GM06990 (cell line): ENCODE data around the gene SLC2A13.
"Not testable (repeated sequence)": the region's sequence is repeated elsewhere in the genome, so short reads cannot be mapped to it uniquely, and the experiment has no call there.

ENCODE experiments used
- DNase-seq: peaks from one replicate; pipeline ENCODE4 v3.0.0-alpha.2; 2011; ENCODE audit not compliant: insufficient read length; ENCODE audit errors: extremely low read depth
- H3K27me3 ChIP-seq: replicated peaks from 2 replicates; pipeline ENCODE4 v1.6.0; 2011; ENCODE audit warnings: low read length; ENCODE audit not compliant: control insufficient read depth, insufficient read depth
- H3K36me3 ChIP-seq: 2 replicates; pipeline ENCODE4 v1.5.1; 2011; ENCODE audit warnings: low read length; ENCODE audit not compliant: control insufficient read depth, insufficient read depth
- H3K4me3 ChIP-seq: replicated peaks from 2 replicates; pipeline ENCODE4 v1.5.1; 2011; ENCODE audit warnings: low read depth, mild to moderate bottlenecking, control low read depth, low read length
- TF ChIP-seq, protein P1 (sequence below): IDR thresholded peaks from 2 replicates; pipeline ENCODE4 v1.5.1; 2011; ENCODE audit warnings: low read length, control low read depth, mild to moderate bottlenecking, inconsistent platforms; ENCODE audit not compliant: insufficient read depth, poor library complexity, severe bottlenecking

Gene SLC2A13

DNA sequence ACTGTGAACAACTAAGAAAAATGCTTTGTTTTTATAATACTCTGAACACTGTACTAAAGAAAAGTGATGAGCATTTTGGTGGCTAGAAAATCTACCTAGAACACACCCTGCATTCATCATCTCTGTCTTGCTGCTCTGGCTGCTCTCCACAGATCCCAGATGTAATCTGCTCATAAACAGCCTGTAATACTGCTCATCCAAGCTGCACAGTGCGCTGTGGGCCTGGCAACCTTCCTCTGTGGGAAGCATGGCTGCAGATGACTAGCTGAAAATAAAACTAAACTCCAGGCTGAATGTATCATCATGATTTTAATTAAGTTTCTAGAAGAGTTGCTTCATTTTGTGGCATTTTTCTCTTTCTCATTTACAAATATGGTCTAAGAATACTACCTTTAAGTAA lies 200.7 kb downstream of the SLC2A13 start:
- TF ChIP-seq, protein P1, sequence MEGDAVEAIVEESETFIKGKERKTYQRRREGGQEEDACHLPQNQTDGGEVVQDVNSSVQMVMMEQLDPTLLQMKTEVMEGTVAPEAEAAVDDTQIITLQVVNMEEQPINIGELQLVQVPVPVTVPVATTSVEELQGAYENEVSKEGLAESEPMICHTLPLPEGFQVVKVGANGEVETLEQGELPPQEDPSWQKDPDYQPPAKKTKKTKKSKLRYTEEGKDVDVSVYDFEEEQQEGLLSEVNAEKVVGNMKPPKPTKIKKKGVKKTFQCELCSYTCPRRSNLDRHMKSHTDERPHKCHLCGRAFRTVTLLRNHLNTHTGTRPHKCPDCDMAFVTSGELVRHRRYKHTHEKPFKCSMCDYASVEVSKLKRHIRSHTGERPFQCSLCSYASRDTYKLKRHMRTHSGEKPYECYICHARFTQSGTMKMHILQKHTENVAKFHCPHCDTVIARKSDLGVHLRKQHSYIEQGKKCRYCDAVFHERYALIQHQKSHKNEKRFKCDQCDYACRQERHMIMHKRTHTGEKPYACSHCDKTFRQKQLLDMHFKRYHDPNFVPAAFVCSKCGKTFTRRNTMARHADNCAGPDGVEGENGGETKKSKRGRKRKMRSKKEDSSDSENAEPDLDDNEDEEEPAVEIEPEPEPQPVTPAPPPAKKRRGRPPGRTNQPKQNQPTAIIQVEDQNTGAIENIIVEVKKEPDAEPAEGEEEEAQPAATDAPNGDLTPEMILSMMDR, result no peak
- DNase-seq, result no peak
- no peak overlapping the region for H3K4me3 ChIP-seq

DNA sequence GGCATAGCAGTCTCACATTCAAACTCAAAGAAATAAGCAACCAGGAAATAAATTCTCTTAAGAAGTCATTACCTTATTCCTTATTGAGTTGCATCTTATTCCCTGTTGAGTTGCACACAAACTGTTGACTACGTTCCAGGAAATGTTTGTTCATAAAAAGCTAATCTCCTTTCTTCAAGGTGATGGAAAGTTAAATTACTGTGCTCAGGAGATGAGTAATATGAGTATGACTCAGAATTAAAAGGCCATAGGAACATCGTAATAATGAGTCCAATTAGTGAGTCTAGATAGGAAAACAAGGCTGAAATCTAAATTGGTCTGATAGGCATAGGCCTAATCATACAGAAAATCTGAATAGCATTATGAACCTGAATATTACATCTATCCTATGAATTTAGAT lies 203.1 kb downstream of the SLC2A13 start:
- TF ChIP-seq, protein P1, result no peak
- H3K4me3 ChIP-seq, result no peak overlapping the region
- H3K36me3 ChIP-seq, result no peaks in the 10 kb centered on the region
- no peak for DNase-seq
- no peaks in the 10 kb centered on the region for H3K27me3 ChIP-seq

More for the DNA sequence above, 200.7 kb downstream of the SLC2A13 start:
- Histone ChIP-seq H3K27me3 (no peaks in the 10 kb centered on the region), H3K36me3 (no peaks in the 10 kb centered on the region)

- Histone ChIP-seq H3K4me3 (no peak overlapping the region), H3K36me3 (no peaks in the 10 kb centered on the region), H3K27me3 (no peaks in the 10 kb centered on the region)
- no peak for DNase-seq
- TF ChIP-seq, protein P1, result no peak
These were observed 208.6 kb downstream of the SLC2A13 start for GRCh38 chr12:39897315-39897714.

GRCh38 chr12:39893388-39893787 lies 212.5 kb downstream of the SLC2A13 start:
- H3K27me3 ChIP-seq, DNase-seq, H3K36me3 ChIP-seq, H3K4me3 ChIP-seq: not testable (repeated sequence)

- no peaks in the 10 kb centered on the region for H3K36me3 ChIP-seq
- DNase-seq, result no peak
- TF ChIP-seq, protein P1, result no peak
- no peak overlapping the region for H3K4me3 ChIP-seq
- H3K27me3 ChIP-seq, result no peaks in the 10 kb centered on the region
These were observed 213.7 kb downstream of the SLC2A13 start for GRCh38 chr12:39892146-39892545.

DNA sequence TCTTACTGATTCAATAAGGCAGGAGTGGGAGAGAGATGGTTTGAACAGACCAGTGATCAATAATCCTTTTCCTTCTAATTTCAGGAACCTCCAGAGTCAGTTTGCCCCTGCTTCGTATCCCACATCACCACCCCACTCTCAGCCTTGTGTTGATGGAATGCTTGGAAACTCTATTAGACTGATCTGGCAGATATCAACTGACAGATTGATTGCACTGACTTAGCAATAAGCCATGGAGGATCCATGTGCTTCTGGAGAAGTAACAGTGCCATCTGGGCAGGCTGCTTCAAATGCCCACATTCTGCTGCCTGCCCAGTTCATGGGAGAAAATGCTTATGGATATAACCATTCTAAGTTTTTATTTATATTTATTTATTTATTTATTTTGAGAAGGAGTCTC lies 218.0 kb downstream of the SLC2A13 start:
- no peaks in the 10 kb centered on the region for H3K36me3 ChIP-seq
- DNase-seq, result no peak
- no peak overlapping the region for H3K4me3 ChIP-seq
- H3K27me3 ChIP-seq, result no peaks in the 10 kb centered on the region
- TF ChIP-seq, protein P1, result no peak
